ENCODE results near the gene RBBP8.
"Not testable (repeated sequence)": the region's sequence is repeated elsewhere in the genome, so short reads cannot be mapped to it uniquely, and the experiment has no call there.

RBBP8 gene

DNA sequence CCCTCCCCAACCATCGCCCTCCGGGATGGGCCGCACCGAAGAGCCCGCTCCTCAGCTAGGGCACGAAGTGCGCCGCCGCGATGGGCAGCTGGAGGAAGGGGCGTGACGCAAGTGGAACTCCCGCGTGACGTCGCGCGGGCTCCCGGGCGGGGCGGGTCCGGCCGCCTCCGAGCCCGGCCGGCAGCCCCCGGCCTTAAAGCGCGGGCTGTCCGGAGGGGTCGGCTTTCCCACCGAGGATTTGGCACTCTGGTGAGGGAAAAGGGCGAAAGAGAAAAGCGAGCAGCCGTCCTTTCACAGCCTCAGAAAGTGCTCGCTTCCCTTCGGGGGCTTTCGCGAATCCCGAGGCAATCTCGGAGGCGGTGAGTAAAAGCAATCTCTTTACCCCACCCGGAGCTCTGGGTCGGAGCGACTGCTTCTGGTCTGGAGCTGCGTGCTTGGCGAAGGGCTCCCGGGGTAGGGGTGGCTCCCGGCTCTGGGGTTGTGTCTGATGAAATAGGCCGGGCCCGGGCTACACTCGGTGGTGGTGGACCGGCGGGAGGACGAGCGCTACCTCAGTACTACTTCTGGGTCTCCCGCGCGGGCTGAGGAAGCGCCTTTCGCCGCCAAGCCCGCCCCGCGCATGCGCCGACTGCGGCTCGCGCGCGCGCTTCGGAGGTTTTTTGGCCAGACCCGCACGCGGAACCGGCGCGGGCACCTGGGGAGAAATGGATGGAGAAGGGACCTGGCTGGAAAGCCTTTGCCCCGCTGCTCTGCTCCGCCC lies at the start of gene RBBP8:
Gene RBBP8, plus strand, starts transcription at position 123 of the 760 bp plus-strand sequence. CDS start 3,524 bp downstream, outside the sequence.
- peak; percentile 50 to 69 for DNase-seq (ENCODE audit: low read depth in 2 of 2, low spot score in 1 of 2)

DNA sequence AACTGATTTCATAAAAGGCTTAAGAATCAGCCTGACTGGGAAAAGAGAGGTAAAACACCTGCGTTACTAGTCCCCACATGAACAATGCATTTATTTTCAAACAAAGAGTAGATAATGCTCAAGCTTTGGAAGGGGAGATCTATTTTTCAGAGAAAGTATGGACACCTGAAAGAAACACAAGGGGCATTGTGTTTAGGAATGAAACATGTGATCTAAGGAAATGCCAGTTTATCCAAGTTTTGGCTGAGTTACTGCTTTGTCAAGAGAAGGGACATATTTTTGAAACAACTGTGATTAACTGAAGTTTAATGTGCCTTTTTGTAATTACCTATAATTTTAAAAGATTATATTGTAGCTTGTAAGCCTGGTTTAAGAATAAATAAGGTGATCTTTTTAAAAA lies 49.3 kb upstream of the RBBP8 start:
- DNase-seq (ENCODE audit: low read depth in 2 of 2, low spot score in 1 of 2): no peak

DNA sequence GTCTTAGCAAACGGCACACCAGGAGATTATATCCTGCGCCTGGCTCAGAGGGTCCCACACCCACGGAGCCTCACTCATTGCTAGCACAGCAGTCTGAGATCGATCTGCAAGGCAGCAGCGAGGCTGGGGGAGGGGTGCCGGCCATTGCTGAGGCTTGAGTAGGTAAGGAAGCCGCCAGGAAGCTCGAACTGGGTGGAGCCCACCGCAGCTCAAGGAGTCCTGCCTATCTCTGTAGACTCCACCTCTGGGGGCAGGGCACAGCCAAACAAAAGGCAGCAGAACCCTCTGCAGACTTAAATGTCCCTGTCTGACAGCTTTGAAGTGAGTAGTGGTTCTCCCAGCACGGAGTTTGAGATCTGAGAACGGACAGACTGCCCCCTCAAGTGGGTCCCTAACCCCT lies 47.4 kb upstream of the RBBP8 start:
- not testable (repeated sequence) for DNase-seq (ENCODE audit: low read depth in 2 of 2, low spot score in 1 of 2)

DNA sequence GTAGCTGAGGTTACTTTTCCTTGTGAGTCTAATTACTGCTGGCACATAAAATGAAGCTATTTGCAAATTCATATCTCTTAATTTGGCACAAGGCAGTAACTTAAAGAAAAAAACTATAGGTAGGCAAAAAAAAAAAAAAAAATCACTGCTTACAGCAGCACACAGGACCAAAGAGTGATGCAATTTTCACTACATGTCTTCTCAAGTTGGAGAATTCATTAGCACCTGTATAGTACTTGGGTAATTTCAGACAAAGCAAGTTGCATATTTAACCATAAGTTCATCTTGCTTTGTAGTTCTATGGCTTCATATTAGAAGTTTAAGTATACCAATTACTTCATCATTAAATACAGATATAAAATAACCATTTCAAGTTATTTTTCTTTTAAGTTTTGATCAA lies 33.7 kb upstream of the RBBP8 start:
- no peak for DNase-seq (ENCODE audit: low read depth in 2 of 2, low spot score in 1 of 2)

DNA sequence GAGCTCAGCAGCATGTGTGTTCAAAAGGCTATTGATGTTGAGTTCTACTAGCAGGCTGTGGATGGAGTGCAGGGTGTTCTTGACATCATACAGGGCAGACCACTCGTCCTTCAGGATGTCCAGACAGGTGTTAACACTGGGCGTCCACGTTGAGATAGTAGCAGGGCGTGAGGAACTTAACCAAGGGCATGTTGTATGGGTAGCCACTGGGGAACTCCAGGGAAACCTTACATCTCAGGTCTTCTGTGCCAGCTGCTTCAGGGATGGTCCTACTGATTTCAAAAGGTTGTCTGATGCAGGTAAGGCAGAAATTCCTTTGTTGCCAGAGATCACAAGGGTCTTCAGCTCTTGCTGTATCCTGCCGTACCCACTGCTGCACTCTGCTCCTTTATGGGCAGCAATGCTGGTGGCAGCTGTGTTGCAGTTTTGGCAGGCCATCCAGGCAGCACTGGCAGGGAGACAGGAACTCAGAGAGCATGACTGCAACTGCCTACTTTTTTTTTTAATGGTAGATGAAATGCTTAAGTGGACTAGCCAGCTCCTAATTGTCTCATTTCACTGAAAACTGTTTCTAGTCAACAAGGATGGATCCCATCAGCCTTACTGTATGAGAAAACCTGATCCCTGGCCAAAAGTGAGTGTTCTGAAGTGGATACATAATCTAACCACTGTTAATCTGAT lies 32.4 kb upstream of the RBBP8 start:
- no peak for DNase-seq (ENCODE audit: low read depth in 2 of 2, low spot score in 1 of 2)

DNA sequence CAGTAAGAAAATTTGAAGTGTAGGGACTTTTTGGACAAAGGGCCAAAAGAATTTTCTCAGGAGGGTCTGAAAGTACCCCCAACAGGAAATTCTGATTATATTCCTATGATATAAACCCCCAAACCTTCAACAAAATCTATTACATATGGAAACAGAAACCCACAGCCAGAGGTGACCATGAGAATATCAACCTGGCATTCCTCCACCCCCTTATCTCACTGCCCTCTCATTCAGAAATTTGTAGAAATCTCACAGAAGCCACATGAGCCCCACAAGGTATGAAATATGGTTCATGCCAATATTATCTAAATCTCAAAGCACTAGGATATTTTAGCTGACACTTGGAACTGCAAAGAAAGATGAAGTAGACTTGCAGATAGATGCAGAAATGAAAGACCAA lies 31.0 kb upstream of the RBBP8 start:
- no peak for DNase-seq (ENCODE audit: low read depth in 2 of 2, low spot score in 1 of 2)

DNA sequence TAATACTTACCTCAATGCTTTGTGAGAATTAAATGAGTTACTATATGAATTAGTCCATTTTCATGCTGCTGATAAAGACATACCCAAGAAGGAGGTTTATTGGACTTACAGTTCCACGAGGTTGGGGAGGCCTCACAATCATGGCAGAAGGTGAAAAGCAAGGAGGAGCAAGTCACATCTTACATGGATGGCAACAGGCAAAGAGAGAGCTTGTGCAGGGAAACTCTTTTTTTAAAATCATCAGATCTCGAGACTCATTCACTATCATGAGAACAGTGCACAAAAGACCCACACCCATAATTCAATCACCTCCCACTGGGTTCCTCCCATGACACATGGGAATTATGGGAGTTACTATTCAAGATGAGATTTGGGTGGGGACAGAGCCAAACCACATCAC lies 29.9 kb upstream of the RBBP8 start:
- not testable (repeated sequence) for DNase-seq (ENCODE audit: low read depth in 2 of 2, low spot score in 1 of 2)

DNA sequence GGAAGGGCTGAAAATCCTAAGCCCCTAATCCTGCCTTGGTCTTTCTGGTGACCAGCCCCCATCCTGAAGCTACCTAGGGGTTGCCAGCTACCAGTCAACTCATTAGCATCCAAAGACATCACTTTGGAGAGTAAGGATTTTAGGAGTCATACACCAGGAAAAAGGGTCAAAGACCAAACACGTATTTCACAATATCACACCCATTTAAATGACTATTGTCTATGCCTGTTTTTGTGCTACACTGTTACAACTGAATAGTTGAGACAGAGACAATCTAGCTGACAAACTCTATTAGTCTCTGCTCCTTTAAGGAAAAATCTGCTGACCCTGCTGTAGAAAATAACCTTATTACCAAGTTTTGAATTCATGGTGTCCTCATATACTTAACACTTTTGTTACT lies 21.0 kb upstream of the RBBP8 start:
- DNase-seq (ENCODE audit: low read depth in 2 of 2, low spot score in 1 of 2): no peak

DNA sequence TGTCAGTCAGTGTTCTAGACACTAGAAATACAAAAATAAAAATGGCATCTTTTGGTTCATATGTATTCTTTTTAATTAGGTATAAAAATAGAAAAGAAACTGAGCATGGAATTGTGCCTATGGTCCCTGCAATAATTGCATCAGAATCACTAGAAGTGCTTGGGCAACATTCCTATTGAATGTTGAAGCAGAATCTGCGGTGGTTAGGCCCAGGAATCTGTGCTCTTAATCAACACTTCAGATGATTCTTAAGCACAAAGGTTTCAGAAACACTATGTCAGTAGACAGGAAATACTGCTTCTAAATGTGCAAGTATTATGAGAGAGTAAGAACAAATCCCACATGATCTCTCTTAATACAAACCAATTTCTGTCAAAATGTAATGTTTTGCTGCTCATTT lies 20.3 kb upstream of the RBBP8 start:
- no peak for DNase-seq (ENCODE audit: low read depth in 2 of 2, low spot score in 1 of 2)

DNA sequence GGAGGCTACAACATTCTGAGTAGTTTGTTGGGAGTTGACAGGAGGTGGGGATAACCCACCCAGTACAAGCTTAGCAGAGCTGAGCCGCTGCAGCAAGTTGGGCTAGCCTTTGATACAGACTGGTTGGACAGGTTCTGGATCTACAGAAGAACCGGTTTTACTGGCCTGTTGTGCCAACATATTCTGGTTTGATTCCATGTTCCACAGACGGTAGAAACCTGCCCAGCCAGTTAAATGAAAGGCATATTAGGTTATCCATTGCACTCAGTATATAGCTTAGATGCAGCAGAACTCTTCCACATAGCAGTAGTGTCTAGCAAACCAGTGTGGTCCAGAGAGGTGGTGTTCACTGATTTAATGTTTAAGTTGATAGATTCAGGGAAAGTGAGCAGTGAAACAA lies 19.3 kb upstream of the RBBP8 start:
- no peak for DNase-seq (ENCODE audit: low read depth in 2 of 2, low spot score in 1 of 2)

DNA sequence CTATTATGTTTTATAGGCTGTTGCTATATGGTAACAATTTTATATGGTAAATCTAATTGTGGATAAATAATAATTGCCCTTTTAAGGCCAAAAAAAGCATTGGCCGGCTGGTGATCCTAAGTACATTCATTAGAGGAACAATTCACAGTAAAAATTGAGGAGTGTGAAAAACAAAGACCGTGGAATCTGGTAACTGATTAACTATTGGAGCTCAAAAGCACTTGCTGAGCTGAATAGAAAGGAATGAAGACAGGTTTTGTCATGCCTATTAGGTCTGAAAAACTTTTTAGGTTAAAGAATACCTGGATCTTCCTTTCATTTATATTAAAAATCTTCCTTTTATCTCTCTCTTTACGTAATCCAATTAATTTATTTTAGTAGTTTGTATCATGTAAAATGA lies 18.5 kb upstream of the RBBP8 start:
- no peak for DNase-seq (ENCODE audit: low read depth in 2 of 2, low spot score in 1 of 2)

DNA sequence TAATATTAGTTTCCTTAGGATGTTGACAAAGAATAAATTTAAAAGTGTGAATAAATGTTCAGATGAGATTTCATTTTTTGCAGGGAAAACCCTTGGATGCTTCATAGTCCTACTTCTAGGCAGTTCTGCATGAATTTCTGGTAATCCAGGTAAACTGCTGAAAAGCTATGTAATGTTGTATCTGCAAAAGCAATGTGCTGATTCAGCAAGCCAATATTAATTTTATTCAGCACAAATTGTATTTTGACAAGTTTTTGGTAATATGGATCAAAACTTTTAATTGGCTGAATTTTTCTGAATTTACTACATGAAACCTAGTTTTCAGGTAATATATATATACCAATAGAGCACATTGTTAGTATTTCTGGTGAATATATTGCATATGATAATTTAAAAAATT lies 17.8 kb upstream of the RBBP8 start:
- no peak for DNase-seq (ENCODE audit: low read depth in 2 of 2, low spot score in 1 of 2)

DNA sequence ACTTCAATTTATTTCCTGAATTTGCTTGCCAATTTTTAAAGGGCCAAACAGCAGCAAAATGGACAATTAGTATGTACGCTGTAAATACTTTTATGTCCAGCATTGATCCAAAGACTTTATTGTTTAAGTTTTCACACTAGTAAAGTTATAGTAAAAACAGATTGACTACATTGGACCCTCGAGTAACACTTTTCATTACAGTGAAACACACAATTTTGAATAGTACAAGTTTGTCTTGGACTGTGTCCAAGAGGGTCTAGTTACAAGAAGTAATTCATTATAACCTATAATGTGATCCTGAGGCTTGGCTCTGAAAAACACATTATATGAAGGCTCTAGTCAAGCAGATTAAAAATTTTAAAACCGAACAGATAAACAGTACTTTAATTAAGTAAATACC lies 11.4 kb upstream of the RBBP8 start:
- no peak for DNase-seq (ENCODE audit: low read depth in 2 of 2, low spot score in 1 of 2)

DNA sequence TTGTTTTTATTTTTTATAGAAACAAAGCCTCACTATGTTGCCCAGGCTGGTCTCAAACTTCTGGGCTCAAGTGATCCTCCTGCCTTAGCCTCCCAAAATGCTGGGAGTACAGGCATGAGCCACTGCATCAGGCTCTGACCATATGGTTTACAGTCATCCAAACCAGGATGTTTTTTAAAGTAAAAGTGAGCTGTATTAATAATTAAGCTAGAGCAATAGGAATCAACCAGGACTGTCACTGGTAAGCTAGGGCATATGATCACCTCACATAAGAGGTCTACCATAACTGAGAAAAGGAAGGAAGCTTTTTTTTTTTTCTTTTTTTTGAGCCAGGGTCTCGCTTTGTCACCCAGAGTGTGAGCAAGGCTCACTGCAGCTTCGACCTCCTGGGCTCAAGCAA lies 8.5 kb upstream of the RBBP8 start:
- no peak for DNase-seq (ENCODE audit: low read depth in 2 of 2, low spot score in 1 of 2)

DNA sequence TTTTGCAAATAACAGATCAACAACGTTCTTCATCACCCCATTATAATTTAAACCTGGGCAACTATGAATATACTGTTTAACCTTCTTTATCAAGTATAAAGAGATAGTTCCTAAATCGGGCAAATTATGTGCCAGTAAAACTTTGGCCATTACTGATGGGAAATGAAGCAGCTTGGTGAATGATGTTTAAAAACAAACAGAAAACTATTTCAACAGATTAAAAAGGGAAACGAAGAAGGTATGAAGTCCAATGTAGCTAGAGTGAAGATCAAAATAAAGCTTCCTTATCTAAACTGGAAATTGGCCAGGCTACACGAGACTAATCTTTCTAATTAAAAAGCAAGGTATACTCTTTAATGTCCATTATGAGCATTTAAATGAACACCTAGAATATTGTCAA lies 6.7 kb upstream of the RBBP8 start:
- no peak for DNase-seq (ENCODE audit: low read depth in 2 of 2, low spot score in 1 of 2)

DNA sequence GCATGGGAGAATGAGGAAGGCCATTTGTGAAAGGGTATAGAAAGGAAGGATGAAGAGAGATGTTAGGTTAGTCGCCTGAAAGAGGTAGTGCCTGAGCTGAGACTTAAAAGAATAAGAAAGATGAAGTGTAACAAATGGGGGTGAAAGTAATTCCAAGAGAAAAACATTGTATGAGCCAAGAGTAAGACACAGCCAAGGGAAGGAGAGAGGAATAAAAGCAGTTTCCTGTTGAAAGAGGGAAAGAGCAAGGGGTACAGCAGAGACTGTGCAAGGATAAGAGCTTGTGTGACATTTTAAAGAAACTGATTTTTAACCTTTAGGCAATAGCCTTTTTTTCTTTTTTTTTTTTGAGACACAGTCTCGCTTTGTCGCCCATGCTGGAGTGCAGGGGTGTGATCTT lies 4.8 kb upstream of the RBBP8 start:
- DNase-seq (ENCODE audit: low read depth in 2 of 2, low spot score in 1 of 2): no peak

DNA sequence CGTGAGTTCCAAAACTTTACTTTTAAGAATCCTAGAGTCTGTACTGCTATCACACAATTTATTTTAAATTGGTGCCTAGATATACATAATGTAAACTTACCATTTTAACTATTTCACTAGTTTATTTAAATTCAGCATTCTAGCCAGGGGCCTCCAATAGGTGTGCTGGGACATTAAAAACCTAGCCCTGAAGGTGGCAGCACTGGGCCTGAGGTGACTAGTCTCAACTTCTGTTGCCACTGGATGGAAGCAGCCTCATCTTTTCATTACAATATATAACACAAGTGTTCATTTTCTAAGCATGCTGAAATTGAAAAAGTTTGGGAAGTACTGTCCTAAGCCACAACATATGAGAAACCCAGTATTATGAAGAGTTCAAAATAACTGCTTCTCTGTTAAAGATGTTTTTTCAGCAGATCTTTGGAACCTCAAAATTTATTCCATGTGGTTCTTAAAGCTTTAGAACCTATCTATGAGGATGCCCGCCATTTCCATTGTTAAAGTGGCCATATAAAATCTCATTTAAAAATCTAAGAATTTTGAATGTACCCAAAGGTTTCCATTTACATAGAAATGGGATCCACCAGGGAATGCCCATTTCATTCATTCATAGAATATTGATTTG lies 2.9 kb upstream of the RBBP8 start:
- DNase-seq (ENCODE audit: low read depth in 2 of 2, low spot score in 1 of 2): peak; percentile 46 to 58

DNA sequence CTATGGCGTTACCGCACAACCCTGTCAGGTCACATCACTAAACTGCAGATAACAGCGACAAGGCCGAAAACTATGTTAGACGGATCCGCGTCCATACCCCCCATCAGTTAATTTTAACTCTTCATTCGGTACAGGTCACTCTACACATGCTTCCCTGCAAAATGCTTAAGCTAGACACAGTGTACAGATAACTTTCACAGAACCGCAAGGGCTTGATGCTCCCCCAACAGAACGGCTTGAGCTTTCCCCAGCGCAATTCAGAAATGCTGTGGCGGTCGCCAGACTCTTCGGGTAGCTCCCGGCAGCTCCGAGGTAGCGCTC lies 283 bp upstream of the RBBP8 start:
- no peak for DNase-seq (ENCODE audit: low read depth in 2 of 2, low spot score in 1 of 2)

DNA sequence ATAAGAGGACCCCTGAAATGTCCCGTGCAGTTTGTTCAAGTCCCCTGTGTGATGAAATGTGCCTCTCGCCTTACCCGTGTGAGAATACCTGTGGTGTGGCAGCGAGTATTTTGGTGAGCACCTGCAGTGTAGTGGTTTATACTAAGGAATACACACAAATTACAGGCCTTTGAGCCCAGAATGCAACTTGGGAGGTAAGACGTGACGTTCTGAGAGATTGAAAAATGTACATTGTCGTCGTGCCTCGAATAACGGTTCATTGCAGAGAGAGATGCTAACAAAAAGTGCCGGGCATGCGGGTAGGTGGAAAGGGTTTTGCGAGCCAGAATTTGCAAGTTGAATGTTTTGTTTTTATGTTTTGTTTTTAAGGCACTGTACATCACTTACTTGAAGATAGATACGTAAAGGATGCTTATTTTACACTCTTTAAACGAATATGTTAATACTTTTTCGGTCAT lies 867 bp downstream of the RBBP8 start:
- no peak for DNase-seq (ENCODE audit: low read depth in 2 of 2, low spot score in 1 of 2)

DNA sequence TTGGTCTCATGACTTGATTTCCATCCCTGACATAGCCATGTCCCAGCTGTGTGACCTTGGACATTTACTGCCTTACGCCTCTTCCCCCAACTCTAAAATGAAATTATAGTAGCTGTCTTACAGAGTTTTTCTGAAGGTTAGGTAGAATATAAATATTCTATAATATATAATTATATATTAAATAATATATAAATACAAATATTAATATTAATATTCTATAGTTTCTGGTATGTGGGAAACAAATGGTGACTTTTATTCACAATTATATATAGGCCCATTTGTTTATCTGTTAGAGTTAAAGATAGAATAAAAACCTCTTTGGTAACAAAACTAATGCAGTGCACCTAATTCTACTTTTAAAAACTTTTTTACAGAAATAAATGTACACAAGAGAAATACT lies 1.7 kb downstream of the RBBP8 start:
- DNase-seq (ENCODE audit: low read depth in 2 of 2, low spot score in 1 of 2): no peak

DNA sequence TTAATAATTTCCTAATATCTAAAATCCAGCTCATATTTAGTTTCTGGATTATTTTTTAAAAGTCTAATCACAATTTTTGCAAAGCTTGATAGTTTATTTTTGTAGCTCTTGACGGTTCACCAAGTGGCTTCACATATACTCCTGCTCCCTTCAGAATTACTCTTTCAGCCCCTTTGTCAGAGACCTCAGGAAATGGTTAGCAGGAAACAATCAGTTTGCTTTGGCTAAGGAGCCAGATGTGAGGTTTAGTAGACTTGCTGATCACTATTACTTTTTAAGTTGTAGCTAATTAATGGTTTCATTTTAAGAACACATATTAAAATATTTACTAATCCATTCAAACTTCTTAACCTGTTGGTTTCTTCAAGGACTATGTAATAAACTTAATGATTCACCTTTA lies 2.3 kb downstream of the RBBP8 start:
- DNase-seq (ENCODE audit: low read depth in 2 of 2, low spot score in 1 of 2): no peak

DNA sequence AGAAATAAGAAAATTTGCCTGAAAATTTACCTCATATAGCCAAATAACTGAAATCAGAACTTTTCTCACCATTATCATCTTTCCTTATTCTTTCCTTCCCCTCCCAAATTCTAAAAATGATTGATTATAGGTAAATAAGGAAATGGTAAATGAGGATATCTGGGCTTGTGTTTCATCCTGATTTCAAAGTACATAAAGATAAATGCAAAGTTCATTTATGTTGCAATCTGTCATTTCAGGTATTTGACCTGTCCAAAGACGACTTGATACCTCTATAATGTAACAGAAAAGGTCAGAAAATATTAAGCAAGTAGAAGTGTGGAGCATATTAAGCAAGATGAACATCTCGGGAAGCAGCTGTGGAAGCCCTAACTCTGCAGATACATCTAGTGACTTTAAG lies 3.4 kb downstream of the RBBP8 start:
- DNase-seq (ENCODE audit: low read depth in 2 of 2, low spot score in 1 of 2): no peak

DNA sequence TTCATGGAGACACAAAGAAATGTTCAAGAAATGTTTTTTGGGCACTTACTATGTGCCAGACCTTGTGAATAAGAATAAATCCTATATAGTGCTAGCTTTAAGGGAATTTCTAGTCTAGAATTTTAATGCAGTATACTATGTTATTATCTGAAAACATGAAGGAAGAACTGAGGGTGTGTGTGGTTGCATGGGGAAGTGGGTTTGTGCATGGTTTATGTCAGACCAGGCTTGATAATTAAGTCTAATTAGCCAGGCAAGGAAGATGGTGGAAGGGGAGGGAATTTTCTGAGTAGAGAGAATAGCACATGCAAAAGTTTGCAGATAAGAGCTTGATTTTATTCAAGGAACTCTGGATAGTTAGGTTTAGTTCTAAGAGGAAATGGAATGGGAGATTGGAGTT lies 6.5 kb downstream of the RBBP8 start:
- DNase-seq (ENCODE audit: low read depth in 2 of 2, low spot score in 1 of 2): no peak
